Kidney epithelial cell (primary cell): ENCODE data around the gene PGLYRP2. TPM values are rescaled to one million over a fixed set of nuclear protein-coding genes. Genes with fewer than 3 reads are reported as not detected.

Experiments
- DNase-seq: peaks from one replicate; pipeline ENCODE4 v3.0.0-alpha.2; 2010; ENCODE audit warnings: low read depth
- H3K27me3 ChIP-seq: 2 replicates; pipeline ENCODE4 v1.6.0; 2011; ENCODE audit warnings: low read length; ENCODE audit not compliant: control insufficient read depth, insufficient read depth
- H3K36me3 ChIP-seq: 2 replicates; pipeline ENCODE4 v1.5.1; 2011; ENCODE audit warnings: low read length; ENCODE audit not compliant: control insufficient read depth, insufficient read depth
- H3K4me3 ChIP-seq: 2 replicates; pipeline ENCODE4 v1.5.1; 2011; ENCODE audit warnings: low read depth, mild to moderate bottlenecking, control low read depth, low read length
- CTCF ChIP-seq: IDR thresholded peaks from 2 replicates; pipeline ENCODE4 v1.5.1; 2011; ENCODE audit warnings: mild to moderate bottlenecking, moderate library complexity, low read length, control low read depth, inconsistent platforms; ENCODE audit not compliant: insufficient read depth, poor library complexity, severe bottlenecking
- total RNA-seq: library from RNA; depleted of rRNA; stranded (reverse); fragments of >200 nt; gene quantifications from 2 replicates; pipeline ENCODE4 v1.2.3, GENCODE V29; 2015

PGLYRP2 gene
- total RNA-seq, 1 donor from 2014 or later = not detected

- Histone ChIP-seq H3K4me3 (no peak overlapping the region), H3K27me3 (peaks cover 2% of the 10 kb centered on the region)
- DNase-seq = no peak
These were observed 31.1 kb downstream of the PGLYRP2 start for GRCh38 chr19:15448044-15448777.

GRCh38 chr19:15447057-15447456, 32.2 kb downstream of the PGLYRP2 start:
- H3K4me3 ChIP-seq = no peak overlapping the region
- DNase-seq = no peak
- TF ChIP-seq CTCF = no peak
- no peaks in the 10 kb centered on the region for H3K36me3 ChIP-seq
- H3K27me3 ChIP-seq = no peaks in the 10 kb centered on the region

More at GRCh38 chr19:15448044-15448777, 31.1 kb downstream of the PGLYRP2 start:
- no peak for TF ChIP-seq CTCF
- no peaks in the 10 kb centered on the region for H3K36me3 ChIP-seq

- H3K27me3 ChIP-seq = no peaks in the 10 kb centered on the region
- no peak for TF ChIP-seq CTCF
- H3K4me3 ChIP-seq = no peak overlapping the region
- no peak for DNase-seq
- H3K36me3 ChIP-seq = no peaks in the 10 kb centered on the region
These were observed 33.4 kb downstream of the PGLYRP2 start for GRCh38 chr19:15445807-15446376.

- no peaks in the 10 kb centered on the region for H3K36me3 ChIP-seq
- H3K4me3 ChIP-seq = no peak overlapping the region
- no peak for TF ChIP-seq CTCF
- no peak for DNase-seq
- no peaks in the 10 kb centered on the region for H3K27me3 ChIP-seq
These were observed 34.1 kb downstream of the PGLYRP2 start for GRCh38 chr19:15445227-15445605.

GRCh38 chr19:15444505-15445226, 34.6 kb downstream of the PGLYRP2 start:
- Histone ChIP-seq H3K27me3 (no peaks in the 10 kb centered on the region), H3K36me3 (no peaks in the 10 kb centered on the region), H3K4me3 (no peak overlapping the region)
- TF ChIP-seq CTCF = no peak
- no peak for DNase-seq
